ENCODE data around the gene SAMD10. TPM values are rescaled to one million over a fixed set of nuclear protein-coding genes. Genes with fewer than 3 reads are reported as not detected.

Gene SAMD10
- total and polyA plus RNA-seq, 2 of the 8 experiments (the other 6 are each of a cell fraction or from before 2014, with no cell fraction given): 3.0 to 5.2 TPM

GRCh38 chr20:64025101-64025825, 45.8 kb upstream of the SAMD10 start (continued):
- no peak for TF ChIP-seq CHD7 (IDR thresholded peaks at IDR 0.05; ENCODE audit: insufficient replicate concordance, low read length)
- no peak for TF ChIP-seq POLR2AphosphoS5 (IDR thresholded peaks at IDR 0.05; ENCODE audit: low read depth, low read length)
- TF ChIP-seq TAF1 (IDR thresholded peaks at IDR 0.05; ENCODE audit: low read depth, low read length): no peak
- no peak for TF ChIP-seq SIN3A (conservative IDR thresholded peaks at IDR 0.05 in 1 of 2, IDR thresholded peaks at IDR 0.05 in 1 of 2; ENCODE audit: low read depth in 1 of 2, low read length in 2 of 2)
- no peak for TF ChIP-seq EGR1 (IDR thresholded peaks at IDR 0.05; ENCODE audit: borderline replicate concordance, low read depth, low read length)
- TF ChIP-seq RBBP5 (IDR thresholded peaks at IDR 0.05; ENCODE audit: borderline replicate concordance, low read depth, low read length): no peak
- no peak for TF ChIP-seq SUZ12 (IDR thresholded peaks at IDR 0.05; ENCODE audit: low read length)
- no peak for TF ChIP-seq PHF8 (conservative IDR thresholded peaks at IDR 0.05; ENCODE audit: low read depth, low read length)
- TF ChIP-seq FOSL1 (IDR thresholded peaks at IDR 0.05; ENCODE audit: insufficient read depth, low read depth, low read length): no peak

Measured in H1 (cell line).